T-helper 9 cell (primary cell): Measurements from ENCODE around the gene DNMT3B.
"Not testable (repeated sequence)": the region's sequence is repeated elsewhere in the genome, so short reads cannot be mapped to it uniquely, and the experiment has no call there.

Experiments used
- DNase-seq: peaks from one replicate; pipeline ENCODE4 v3.0.0-alpha.2; 2020

DNMT3B gene

DNA sequence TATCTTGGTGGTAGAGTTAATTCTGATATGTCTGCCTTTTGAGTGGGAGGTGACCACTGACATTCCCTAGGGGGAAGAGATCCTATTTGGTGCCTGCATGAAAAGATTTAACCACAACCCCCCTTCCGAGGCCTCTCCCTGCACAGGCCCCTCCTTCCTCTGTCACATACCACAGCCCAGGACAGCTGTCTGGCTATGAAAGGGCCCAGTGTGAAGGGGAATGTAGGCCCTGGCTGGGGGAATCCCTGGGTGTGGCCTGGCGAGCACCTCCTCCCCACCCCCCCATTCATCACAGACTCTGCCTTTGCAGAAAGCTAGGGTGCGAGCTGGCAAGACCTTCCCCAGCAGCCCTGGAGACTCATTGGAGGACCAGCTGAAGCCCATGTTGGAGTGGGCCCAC lies 30.1 kb downstream of the DNMT3B start:
- DNase-seq = peak; percentile 12

- no peak for DNase-seq
Measured at GRCh38 chr20:32792731-32793458, 30.7 kb downstream of the DNMT3B start.

DNA sequence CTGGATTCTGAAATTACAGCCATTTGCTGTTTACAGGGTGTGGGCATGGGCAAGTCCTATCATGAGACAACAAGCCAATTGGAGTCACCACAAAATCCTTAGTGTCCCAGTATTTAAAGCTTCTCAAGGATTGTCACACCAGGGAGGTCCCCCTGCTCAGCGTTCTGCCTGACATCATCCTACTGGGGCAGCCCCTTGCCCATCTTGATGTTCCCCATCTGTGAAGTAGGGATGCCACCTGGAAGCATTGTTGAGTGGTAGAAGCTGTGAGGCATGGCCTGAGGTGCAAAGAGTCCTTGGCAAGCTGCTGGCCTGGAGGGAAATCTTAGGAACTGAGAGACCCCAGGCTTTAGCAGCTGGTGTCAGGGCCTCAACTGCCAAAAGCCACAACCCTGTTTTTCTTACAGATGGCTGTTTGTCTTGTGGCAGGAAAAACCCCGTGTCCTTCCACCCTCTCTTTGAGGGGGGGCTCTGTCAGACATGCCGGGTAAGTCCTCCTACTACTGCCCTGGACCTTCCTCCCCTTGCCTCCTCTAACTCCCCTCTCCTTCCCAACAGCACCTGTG lies 34.3 kb downstream of the DNMT3B start:
- DNase-seq = no peak

GRCh38 chr20:32796981-32797451 lies 34.8 kb downstream of the DNMT3B start:
- DNase-seq = no peak

GRCh38 chr20:32797571-32797970 lies 35.4 kb downstream of the DNMT3B start:
- DNase-seq = not testable (repeated sequence)

GRCh38 chr20:32798046-32798981 lies 36.1 kb downstream of the DNMT3B start:
- no peak for DNase-seq

GRCh38 chr20:32803092-32803491 lies 40.9 kb downstream of the DNMT3B start:
- no peak for DNase-seq

DNA sequence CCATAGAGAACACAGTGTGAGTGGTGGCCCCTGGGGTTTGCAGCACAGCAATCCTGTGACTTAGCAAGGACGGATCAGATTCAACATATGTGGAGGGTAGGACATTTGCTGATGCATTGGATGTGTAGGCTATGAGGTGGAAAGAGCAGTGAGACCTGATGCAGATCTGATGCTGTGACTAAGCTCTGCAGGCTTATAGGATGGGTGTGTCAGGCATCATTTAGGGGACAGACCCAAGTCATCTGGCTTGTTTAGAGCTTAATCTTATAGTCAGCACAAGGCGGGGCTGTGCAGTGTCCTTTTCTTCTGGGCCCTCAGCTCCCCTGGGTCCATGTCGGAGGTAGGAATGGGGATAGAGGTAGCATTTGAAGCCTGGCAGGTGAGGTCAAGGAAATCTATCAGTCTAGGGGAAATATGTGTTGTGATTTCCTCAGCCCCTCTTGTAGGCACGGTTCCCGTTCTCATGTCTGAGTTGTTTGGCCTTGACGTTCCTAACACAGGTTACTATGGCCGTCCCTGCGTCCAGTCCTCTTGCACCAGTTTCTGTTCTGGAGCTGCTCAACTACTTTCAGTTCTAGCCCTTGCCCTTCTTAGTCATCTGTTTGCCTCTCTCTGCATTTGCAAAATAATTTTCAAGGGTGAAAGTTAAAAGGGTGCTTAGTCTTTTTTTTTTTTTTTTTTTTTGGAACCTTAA lies 42.0 kb downstream of the DNMT3B start:
- no peak for DNase-seq

DNA sequence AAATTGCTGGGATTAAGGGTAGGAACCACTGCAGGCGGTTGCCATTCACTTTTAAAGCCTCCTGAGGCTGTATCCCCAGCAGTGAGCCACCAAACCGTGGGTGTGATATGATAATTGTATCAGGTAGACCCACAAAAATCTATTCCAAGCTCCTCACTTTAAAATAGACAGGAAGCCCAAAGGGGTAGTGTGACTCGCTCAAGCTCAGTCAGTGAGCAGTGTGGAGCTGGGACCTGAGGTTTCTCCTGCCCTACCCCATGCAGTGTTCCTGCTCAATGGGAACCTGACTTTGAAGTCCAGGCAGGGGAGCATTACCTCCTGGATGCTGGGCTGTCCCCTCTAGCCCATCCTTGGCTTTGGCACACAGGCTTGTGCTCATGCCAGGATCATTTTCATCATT lies 42.6 kb downstream of the DNMT3B start:
- no peak for DNase-seq

DNA sequence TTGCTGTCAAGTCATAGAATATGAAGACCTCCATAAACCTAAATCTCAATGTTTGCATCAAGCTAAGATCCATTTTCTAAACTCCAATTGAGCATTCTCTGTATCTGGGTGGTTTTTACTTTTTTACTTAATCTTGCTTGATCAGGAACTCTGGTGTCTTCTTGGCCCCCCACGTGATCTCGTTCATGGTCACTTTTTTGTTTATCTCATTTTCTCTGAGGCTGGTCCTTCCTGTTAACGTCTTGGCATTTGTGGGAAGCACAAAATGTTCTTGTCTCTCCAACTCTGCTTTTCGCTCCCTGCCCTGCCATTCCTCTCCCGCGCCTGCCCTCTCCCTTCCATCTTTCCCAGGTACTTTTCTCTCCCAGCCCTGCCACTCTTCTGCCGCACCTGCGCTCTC lies 43.5 kb downstream of the DNMT3B start:
- DNase-seq = no peak

GRCh38 chr20:32806356-32806755 lies 44.2 kb downstream of the DNMT3B start:
- no peak for DNase-seq

- no peak for DNase-seq
Measured at GRCh38 chr20:32807706-32808105, 45.5 kb downstream of the DNMT3B start.

GRCh38 chr20:32808438-32808837 lies 46.3 kb downstream of the DNMT3B start:
- no peak for DNase-seq

DNA sequence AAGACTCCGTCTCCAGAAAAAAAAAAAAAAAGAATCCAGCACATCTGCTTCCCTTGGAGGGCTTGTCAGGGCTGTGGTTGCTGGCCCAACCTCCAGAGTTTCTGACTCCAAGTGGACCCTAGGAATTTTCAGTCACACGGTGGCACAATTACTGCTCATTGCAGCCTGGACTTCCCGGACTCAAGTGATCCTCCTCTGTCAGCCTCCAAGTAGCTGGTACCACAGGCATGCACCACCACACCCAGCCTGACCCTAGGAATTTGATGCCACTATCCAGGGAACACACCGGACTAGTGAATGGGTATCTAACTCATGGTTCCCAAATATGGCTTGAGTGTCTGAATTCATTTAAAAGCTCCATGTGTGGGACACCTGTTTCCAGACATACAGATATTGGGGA lies 47.7 kb downstream of the DNMT3B start:
- no peak for DNase-seq

DNA sequence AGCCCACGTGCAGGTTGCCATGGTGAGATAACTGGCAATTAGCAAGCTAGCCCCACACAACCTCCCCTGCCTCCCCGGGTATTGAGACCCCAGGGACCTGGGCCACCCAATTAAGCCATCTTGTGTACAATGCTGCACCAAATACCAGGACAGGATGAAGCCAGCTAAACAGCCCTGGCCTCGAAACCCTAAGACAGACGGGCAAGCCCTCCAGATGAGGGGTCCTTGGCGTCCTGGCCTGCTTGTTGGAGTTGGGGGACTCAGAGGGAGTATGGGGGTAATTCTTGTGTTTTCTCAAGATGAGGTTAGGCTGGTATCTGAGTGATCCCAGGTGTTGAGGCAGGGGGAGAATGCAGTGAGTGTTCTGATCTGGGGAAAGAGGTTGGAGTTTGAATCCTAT lies 48.8 kb downstream of the DNMT3B start:
- no peak for DNase-seq

- DNase-seq = no peak
Measured at GRCh38 chr20:32811886-32812285, 49.7 kb downstream of the DNMT3B start.

DNA sequence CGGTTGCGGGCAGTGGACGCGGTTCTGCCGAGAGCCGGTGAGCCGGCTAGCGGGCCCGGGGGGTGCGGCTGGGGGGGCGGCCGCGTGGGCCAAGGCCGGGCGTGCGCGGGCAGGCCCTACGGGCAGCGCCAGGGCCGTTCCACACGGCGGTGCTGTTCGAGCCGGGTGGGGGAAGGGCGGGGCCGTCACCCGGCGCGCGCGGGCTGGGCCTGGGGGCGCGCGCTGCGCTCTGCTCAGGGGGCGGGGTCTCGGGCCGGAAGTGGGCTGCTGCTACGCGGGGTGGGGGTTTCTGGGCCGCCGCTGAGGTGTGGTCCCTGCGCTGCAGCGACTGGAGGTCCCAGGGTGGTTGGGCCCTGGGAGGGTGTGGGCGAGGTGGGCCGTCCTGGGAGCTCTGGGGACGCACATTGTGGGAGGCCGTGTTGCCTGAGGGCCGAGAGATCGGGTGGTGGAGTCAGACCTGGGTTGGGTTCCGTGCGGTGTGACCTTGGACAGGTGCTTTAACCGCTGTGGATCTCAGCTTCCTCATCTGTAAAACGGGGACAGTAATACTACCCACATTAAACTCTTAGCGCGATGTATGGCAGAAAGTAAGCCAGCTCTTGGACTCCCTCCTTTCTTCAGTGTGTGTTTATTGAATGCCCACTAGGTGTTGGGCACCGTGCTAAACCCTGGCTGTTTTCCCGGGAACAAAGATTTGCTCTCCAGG lies 58.0 kb downstream of the DNMT3B start:
- DNase-seq = peak; percentile 80

DNA sequence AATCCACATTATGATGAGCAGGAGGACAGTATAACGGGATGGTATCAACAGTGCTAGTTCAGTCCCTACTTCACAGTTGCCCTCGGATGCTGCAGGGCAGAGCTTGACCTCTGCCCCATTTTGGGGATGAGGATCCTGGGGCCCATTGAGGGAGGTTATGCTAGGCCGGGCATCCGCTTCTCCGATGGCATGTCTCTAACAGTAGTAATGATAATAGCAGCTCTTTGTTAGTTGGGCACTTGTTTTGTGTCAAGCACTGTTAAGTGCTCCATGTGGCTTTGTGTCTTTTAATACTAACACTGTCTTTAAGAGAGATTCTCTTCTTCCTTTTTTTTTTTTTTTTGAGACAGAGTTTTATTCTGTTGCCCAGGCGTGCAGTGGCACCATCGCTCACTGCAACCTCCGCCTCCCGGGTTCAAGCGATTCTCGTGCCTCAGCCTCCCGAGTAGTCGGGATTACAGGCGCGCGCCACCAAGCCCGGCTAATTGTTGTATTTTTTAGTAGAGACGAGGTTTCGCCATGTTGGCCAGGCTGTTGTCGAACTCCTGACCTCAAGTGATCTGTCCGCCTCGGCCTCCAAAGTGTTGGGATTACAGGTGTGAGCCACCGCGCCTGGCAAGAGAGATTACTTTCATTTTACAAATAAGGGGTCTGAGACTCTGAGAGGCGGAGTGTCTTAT lies 58.7 kb downstream of the DNMT3B start:
- DNase-seq = no peak

DNA sequence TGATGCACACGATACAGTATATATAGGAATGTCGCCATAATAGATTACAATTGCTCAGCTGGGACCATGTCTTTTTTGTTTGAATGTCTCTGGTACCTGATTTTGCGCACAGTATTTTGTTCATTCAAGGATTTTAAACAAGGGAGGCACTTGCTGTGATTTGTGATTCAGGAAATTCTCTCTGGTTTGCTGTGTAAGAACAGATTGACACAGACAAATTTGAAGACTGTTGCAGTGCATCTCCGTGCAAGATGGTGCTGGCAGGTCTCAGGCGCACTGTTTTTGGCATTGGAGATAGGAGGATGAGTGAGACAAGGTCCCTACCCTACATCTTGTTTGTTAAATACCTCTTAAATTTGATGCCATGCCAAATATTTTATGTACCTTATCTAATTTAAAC lies 60.0 kb downstream of the DNMT3B start:
- DNase-seq = no peak

- no peak for DNase-seq
Measured at GRCh38 chr20:32823078-32823477, 60.9 kb downstream of the DNMT3B start.

DNA sequence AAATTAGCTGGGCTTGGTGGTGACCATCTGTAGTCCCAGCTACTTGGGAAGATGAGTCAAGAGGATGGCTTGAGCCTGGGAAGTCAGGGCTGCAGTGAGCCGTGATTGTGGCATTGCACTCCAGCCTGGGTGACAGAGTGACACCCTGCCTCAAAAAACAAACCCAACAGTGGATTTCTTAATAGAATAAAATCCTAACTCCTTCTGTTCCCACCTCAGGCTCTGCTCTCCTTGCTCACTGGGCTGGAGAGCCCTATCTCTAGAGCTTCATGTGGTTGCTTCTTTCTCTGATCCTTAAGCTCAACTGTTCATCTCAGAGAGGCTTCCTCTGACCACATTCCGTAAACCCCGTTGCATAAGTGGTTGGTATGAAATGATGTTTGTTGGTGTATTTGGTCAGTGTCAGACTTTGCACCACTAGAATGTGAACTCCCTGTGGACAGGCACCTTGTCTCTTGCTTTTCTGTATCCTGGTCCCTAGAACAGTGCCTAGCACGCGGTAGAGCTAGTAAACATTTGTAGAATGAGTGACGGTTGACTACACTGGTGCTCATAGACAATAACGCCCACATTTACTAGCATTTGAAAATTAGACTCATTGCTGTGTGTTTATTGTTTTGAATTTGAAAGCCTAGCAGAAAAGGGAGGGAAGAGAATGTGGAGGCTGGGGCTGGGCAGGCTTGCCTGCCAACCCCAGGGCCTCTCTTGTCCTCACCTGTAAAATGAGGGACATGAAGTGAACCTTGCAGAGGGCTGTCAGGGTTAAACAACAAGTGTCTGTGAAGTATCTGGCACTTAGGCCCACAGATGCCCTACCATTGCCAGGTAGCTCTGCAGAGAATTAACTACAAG lies 61.8 kb downstream of the DNMT3B start:
- DNase-seq = no peak
